ENCODE results near the gene GRB2.
A peak's percentile ranks its signal among the peaks of the same experiment; 100 is the strongest.
"Not testable (repeated sequence)": the region's sequence is repeated elsewhere in the genome, so short reads cannot be mapped to it uniquely, and the experiment has no call there.

Gene GRB2

DNA sequence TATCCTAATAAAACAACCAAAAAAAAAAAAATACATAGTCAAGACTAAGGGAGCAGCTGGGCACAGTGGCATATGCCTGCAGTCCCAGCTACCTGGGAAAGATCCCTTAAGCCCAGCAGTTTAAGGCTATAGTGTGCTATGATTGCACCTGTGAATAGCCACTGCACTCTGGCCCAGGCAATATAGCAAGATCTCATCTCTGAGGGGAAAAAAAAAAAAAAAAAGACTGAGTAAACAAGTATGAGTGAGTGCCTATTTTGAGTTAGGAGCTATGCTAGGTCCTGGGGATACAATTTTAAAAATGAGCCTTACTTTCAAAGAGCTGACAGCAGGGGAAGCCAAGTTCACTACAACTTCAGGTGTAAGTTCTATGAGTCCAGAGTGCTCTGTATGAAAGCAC lies 55.4 kb downstream of the GRB2 start:
- DNase-seq (ENCODE audit: low spot score) = no peak

DNA sequence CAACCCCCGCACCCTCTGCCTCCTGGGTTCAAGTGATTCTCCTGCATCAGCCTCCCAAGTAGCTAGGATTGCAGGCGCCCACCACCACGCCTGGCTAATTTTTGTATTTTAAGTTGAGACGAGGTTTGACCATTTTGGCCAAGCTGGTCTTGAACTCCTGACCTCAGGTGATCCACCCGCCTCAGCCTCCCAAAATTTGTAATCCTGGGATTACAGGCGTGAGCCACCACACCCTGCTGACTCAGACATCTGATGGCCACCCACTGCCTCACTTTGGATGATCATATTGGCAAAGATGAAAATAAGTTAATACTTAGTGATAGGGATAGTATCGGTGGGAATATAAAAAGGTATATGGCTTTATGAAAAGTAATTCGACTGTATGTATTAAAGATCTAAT lies 55.9 kb downstream of the GRB2 start:
- no peak for DNase-seq (ENCODE audit: low spot score)

DNA sequence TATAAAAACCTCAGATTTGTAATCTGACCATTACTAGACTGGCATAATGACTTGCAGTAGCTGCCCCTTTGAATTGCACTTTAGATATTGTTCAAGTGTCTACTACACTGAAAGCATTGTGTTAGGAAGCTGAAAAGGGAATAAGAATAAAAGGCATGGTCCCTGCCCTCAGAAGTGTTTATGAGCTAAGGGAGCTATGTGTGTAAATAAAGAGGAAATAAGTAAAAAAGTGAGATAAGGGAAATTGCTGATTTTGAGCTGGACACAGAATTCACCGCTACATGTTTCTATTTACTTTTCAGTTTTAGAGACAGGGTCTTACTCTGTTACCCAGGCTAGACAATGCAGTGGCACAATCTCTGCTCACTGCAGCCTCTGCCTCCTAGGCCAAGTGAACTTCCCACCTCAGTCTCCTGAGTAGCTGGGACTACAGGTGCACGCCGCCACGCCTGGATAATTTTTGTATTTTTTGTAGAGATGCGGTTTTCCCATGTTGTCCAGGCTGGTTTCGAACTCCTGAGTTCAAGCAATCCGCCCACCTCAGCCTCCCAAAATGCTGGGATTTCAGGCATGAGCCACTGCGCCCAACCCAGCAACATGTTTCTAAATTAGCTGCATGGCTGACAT lies 57.0 kb downstream of the GRB2 start:
- no peak for DNase-seq (ENCODE audit: low spot score)

DNA sequence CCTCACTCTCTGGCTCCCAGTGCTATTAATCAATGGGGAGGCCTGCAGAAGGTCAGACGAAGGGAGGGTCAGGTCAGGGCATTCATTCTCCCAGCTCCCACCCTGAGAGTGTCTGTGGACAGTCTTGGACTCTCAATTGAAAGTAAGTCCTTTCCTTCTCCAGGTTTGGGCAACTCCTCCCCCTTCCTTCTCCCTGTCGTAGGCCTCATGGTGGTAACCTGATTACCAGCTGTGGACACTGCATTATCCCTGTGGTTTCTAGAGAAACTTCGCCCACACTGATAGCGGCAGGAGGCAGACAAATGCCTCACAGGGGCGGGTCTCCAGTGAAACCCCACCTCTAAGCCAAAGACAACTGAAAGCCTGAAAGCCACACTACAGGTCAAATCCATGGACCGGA lies 58.6 kb downstream of the GRB2 start:
- DNase-seq (ENCODE audit: low spot score) = no peak

DNA sequence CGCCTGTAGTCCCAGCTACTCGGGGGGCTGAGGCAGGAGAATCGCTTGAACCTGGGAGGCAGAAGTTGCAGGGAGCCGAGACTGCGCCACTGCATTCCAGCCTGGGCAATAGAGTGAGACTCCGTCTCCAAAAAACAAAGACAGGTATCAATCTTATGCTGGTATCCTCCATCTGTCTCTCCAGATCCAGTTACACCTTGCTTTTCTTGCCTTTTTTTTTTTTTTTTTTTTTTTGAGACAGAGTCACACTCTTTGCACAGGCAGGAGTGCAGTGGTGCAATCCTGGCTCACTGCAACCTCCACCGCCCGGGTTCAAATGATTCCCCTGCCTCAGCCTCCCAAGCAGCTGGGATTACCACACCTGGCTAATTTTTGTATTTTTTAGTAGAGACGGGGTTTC lies 59.1 kb downstream of the GRB2 start:
- DNase-seq (ENCODE audit: low spot score) = not testable (repeated sequence)

DNA sequence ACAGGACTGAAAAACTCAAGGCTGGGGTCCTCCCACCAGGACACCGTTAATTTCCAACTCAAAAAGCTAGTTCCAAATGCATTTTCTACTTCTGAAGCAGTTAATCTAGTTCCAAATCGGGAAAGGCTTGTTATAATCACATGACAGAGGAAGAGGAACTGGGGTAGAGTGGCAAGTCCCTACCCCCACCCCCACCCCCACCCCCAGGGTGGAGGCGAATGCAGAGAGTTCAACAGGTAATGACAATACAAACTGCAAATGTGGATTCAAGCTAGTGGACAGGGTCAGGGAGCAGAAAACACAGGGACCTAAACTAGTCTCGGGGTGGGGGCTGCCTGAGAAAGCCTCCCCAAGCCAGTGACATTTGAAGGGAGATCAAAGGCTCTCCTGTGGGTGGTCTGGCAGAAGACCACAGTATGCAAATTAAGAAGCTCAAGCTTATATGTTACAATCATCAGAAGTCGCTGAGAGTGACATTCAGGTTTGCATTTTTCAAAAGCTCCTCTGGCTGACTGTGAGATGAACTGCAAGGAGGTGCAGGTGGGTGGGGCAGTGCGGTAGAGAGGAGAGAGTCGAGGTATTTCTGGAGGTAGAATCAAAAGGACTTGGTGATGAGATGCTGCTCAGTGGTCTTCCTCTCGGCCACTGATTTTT lies 59.8 kb downstream of the GRB2 start:
- no peak for DNase-seq (ENCODE audit: low spot score)

DNA sequence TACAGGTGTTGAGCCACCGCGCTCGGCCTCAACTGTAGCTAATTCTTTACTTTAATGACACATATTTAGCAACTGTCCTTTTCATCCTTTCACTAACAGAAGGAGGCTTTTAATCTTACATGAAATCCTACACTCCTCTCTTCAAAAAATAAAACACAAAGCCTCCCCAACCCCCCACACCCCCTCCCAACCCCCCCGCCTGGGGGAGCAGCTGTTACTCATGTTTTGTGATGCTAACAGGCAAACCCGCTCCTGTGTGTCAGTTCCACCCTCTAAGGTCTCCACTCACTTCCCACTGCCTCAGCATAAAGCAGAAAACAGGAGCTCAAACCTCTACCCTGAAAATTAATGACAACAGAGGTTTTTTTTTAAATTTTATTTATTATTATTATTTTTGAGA lies 60.8 kb downstream of the GRB2 start:
- peak; percentile 49 for DNase-seq (ENCODE audit: low spot score)

DNA sequence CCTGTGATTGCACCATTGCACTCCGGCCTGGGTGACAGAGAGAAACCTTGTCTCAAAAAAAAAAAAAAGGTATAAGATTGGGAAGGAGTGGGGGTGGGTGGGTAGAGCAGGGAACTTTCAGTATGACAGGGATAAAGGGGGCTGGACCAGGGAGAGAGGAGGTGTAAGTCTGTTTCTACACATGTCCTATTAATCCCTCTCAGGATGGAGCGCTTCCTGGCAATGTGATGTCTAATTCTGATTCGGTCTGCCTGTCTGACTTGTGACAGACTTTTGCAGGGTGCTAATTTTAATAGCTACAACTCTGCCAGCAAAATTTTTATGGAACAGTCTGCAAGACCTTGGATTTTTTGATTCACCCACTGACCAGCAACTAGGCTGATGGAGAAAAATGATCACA lies 62.5 kb downstream of the GRB2 start:
- DNase-seq (ENCODE audit: low spot score) = no peak

DNA sequence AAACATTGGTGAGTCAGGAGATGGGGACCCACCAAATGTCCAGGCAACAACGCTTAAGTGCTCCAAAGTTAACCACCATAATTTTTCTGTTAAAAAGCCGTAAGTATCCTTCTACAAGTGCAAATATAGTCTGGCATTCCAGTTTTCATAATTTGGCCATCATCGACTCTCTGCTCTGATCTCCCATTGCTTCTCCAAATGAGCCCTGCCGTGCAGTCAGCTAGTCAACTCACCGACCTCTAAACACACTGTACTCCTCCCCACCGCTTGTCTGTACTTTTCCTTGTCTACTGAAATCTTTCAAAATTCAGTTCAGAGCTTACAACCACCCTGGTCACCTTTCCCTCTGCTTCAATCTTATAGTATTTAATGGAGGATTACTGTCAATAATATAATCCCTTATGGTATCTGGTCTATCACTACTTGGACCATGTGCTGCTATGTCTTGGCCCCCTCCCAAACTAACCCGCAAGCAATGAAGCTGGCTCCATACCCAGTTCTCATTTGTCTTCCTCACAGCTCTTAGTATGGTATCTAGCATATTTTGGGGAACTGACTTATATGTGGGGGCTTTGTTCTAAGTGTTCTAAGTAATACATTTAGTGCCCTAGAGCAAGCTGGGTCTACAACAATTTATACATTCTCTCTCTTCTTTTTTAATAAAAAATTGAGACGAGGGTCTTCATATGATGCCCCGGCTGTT lies 63.5 kb downstream of the GRB2 start:
- no peak for DNase-seq (ENCODE audit: low spot score)

DNA sequence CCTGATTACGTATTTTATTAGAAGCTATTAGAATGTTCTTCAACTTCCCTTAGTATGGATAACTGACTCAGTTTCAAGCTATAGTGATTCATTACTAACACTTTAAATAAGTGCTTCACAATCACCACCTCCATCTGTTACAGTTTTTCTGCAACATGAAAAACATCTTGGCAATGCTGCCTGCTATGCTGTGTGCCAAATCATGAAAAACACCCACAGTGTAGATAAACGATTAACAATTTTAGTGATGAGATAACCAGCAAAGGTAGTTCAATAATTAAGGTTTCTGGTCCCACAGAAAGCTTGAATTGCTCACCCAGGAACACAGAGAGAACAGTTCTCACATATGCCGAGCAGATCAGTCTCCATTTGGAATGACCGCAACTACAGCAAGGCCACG lies 64.8 kb downstream of the GRB2 start:
- no peak for DNase-seq (ENCODE audit: low spot score)

DNA sequence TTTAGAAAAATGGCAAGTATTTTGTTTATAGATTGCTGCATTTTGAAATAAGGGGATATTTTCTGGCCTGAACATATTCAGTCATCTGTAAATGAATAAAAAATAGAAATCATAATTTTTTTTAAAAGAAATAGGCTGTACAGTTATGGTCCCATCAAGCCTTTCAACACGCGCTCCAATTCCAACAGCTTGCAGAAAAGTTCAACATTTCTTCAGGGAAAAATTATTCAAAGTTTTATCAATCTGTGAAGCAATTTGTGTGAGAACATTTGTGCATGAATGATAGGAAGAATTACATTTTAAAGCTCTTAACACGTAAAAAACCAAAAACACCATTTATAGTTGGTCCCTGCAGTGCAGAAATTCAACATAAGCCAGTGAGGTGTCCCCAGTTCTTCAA lies 65.5 kb downstream of the GRB2 start:
- no peak for DNase-seq (ENCODE audit: low spot score)

DNA sequence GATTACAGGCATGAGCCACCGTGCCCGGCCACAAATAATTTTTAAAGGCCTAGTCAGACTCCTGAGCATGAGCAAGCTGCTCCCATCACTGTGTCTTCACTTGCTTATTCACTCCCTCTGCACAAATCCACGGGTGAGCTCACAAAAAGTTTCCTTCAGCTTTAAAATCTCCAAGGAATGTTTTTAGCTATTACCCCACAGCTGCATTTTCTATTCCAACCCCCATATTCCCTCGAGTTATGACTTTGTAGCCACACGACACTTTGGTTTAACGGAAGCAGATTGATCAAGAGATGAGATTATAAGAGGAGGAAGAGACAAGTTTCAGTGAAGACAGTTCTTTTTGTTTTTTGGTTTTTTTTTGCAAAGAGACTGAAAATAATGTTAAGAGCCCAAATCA lies 67.1 kb downstream of the GRB2 start:
- DNase-seq (ENCODE audit: low spot score) = no peak

DNA sequence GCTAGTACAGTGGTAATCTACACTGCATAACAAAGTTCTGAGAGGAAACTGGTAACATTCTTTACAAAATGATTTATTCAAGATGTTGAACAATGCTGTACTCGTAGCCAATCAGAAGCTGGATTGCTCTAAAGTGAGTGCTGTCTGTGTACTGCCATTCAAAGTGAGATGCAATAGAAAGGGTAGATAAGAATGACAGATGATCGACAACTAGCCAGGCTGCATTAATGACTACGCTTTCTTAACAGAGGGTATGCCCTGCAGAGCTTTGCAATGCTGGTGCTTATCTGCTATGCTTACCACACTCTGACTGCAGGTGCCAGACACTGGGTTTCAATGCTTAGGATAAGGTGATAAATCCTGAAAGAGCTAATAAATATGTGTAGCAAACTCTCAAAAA lies 70.2 kb downstream of the GRB2 start:
- DNase-seq (ENCODE audit: low spot score) = no peak

DNA sequence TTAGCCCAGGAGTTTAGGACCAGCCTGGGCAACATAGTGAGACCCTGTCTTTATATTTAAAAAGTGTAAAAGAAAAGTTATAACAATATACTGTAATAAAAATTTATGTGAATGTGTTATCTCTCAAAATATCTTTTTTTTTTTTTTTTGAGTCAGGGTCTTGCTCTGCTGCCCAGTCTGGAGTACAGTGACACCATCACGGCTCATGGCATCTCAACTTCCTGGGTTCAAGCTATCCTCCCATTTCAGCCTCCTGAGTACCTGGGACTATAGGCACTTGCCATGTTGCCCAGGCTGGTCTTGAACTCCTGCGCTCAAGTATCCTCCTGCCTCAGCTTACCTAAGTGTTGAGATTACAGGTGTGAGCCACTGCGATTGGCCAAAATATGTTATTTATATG lies 70.8 kb downstream of the GRB2 start:
- DNase-seq (ENCODE audit: low spot score) = no peak

DNA sequence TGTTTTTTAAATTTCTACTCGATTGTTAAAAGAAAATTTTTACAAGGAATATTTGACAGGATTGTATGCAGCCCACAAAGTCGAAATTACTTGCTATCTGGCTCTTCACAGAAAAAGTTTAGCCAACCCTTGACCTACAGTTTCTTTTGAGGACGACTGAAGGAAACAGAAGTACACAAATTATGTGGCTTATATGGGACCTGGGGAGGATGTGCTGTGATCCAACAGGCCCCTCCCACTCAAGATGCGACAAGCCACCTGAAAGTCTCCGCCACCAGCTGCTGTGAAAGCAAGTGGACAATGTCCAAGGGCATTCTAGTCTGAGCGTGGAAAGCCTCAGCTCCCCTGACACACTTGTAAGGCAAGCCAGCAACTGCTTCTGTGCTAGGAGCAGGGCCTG lies 73.8 kb downstream of the GRB2 start:
- DNase-seq (ENCODE audit: low spot score) = no peak

DNA sequence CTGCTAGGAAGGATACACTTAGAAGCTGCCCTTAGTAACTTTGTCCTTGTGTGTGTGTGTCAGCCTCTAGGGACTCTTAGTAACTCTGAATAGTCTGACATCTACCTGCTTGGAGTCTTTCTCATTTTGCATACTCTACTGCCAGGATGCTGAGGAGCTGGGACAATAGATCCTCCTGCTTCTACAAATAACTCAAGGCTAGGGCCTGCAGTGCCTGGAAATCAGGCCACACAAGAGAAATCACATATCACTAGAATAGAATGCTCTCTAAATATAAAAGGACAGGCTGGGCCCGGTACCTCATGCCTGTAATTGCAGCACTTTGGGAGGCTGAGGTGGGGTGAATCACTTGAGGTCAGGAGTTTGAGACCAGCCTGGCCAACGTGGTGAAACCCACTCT lies 77.7 kb downstream of the GRB2 start:
- no peak for DNase-seq (ENCODE audit: low spot score)

DNA sequence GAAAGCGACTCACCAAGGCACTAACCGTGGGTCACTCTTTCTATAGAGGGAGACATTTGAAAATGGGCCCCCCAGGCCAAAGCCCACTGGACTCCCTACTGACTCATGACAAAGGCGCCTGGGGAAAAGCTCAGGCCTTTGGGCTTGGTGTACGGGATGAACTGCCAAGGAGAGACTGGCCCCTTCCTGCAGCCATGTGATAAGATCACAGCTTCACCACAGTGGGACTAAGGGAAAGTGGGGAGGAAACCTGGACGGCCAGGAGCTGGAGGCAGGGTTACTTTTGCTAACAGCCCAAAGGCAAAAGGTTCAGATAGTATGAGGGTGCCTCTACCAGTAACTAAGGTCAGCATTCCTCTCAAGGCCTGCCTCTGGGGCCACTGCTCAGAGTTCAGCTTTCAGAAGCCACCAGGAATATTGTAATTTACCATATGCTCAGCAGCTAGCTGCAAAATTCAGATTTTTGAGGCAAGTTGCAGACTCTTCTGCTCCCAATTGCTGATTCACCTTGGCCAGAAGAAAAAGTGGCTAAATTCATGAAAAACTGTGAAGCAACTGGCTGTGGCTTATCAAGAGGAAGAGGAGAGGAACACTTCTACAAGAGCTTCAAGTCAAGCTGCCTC lies 79.1 kb downstream of the GRB2 start:
- no peak for DNase-seq (ENCODE audit: low spot score)

DNA sequence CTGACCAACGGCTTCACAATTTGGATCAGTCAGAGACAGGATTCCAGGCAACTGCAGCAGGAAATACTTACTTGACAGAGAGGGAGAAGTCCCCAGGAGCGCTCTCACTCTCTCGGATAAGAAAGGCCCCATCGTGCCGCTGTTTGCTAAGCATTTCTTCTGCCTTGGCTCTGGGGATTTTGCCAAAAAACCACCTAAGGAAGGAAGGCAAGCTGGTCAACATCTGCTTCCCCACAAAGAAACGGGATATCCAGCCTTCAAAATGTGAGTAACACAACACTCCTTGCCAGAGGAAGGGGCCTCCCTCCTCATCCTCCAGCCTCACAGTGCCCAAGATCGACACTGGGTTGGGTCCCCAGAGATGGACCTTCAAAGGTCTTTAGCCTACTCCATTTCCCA lies 79.7 kb downstream of the GRB2 start:
- no peak for DNase-seq (ENCODE audit: low spot score)

DNA sequence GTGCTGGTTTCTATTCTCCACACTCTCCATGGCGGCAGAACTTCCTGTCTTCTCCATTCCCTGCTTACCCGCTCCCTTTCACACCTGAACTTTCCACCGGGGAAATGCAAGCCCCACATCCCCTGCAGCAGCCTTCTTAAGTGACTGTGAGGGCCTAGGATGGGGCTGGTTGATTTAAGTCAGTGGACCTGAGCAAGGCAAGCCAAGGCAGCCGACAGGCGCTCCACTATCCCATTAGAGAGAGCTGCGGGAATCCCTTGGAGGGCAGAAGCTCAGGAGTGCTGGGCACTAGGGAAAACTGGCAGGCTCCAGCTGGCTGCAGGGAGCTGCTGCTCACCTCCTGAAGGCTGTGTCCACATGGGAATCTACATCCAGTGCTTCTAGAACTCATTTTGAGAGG lies 80.1 kb downstream of the GRB2 start:
- DNase-seq (ENCODE audit: low spot score) = no peak

DNA sequence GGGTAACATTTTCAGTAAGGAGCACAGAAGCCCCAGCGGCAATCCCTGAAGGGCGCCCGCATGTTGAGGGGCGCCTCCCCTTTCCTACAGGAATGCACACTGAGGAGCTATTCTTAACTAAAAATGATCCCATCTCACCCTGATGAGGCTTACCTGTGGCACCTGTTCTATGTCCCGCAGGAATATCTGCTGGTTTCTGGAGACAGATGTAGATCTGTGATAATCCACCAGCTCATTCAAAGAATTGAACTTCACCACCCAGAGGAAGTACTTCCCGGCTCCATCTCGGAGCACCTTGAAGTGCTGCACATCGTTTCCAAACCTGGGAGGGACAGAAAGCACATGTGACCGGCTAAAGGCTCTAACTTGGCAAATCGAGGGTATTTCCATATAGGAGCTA lies 84.0 kb downstream of the GRB2 start:
- no peak for DNase-seq (ENCODE audit: low spot score)

DNA sequence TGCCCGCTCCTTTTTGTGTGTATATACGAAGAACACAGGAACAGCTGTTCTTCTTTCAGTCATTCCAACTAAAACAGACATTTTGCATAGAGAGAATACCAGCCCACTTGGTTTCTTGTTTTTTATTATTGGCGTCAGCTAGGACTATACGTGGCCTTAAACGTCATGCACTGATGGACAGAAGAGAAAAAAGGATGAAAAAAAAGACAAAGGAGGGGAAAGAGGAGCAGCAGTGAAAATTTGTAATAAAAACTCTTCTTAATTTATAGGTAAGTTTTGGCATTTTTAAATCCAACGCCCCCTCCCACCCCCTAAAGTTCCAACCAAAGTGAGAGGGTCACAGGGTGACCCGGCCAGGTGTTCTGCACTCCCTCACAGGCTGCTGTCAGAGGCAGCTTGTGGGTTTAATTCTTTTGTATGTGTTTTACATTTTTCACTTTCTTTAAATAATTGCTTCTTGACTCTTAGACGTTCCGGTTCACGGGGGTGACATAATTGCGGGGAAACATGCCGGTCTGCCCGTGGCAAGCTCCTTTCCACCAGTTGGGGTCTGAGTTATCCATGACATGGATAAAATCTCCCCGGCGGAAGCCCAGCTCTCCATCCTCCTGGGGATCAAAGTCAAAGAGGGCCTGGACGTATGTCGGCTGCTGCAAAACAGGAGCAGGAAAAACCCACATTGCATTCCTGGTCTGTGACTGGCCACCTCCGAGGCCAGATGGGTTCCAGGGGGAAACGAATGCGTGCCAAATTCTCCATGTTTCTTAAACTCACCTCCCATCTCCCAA lies 85.4 kb downstream of the GRB2 start:
- DNase-seq (ENCODE audit: low spot score) = no peak

DNA sequence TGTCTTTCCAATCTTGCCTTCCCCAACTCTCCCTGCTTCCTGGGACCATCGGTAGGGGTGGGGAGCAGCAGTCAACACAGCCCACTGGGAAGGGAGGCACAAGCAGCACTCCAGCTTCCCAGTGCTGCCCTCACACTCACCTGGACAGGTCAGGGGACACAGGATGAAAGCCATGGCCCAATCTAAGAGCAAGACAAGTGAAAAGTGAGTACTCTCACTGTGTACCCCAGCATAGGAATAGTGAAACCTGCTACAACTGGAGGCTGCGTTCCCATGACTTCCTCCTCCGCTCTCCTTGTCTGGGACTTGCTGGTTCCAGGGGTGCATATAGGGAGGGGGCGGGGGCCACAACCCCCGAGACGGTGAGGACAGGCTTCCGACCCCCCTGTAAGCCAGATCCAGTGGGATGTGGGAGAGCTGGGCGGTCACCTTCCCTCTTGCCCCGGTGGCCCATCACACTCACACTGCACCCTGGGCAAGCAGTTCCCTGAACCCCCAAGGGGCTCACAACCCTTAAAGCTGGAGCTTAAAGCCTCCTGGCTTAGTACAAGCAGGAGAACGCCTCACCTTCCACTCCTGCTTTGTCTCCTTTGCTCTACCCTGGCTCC lies 86.8 kb downstream of the GRB2 start:
- DNase-seq (ENCODE audit: low spot score) = no peak

All from iPS-NIHi11 (cell line).